Measurements from ENCODE around the gene ZNF212.

GRCh38 chr7:149191851-149192250 lies 47.6 kb upstream of the ZNF212 start:
- TF ChIP-seq CTCF (tag by site-specific recombination; IDR thresholded peaks at IDR 0.05): no peak
- TF ChIP-seq, protein P1, sequence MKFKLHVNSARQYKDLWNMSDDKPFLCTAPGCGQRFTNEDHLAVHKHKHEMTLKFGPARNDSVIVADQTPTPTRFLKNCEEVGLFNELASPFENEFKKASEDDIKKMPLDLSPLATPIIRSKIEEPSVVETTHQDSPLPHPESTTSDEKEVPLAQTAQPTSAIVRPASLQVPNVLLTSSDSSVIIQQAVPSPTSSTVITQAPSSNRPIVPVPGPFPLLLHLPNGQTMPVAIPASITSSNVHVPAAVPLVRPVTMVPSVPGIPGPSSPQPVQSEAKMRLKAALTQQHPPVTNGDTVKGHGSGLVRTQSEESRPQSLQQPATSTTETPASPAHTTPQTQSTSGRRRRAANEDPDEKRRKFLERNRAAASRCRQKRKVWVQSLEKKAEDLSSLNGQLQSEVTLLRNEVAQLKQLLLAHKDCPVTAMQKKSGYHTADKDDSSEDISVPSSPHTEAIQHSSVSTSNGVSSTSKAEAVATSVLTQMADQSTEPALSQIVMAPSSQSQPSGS (tag by site-specific recombination; IDR thresholded peaks at IDR 0.05; ENCODE audit: low read depth): no peak

Measured in HEK293 (cell line).